Upper lobe of left lung (tissue), 6 donors: ENCODE data around the gene SCP2. TPM values are rescaled to one million over a fixed set of nuclear protein-coding genes. Genes with fewer than 3 reads are reported as not detected.

Source experiments
- ATAC-seq, 2 donors: fragments of 200-7000 bp; cut with Tn5 transposase; one replicate each; pipeline ENCODE4 v1.9.1; 2022; ENCODE audit warnings: mild to moderate bottlenecking in 2 of 2, moderate library complexity in 2 of 2; ENCODE audit not compliant: low FRiP score in 2 of 2
- DNase-seq, 2 donors: peaks; one replicate each; pipeline ENCODE4 v3.0.0-alpha.2; 2019 to 2020
- H3K27ac ChIP-seq, 4 donors: fragments of 200-600 bp; sonication (generic); one replicate each; pipeline ENCODE4 v1.5.1; 2016 to 2019
- H3K27me3 ChIP-seq, 4 donors: fragments of 200-600 bp; sonication (generic); one replicate each; pipeline ENCODE4 v1.5.1; 2017 to 2019
- H3K36me3 ChIP-seq, 4 donors: fragments of 200-600 bp; sonication (generic); one replicate each; pipeline ENCODE4 v1.5.1; 2016 to 2019
- H3K4me1 ChIP-seq, 4 donors: fragments of 200-600 bp; sonication (generic); one replicate each; pipeline ENCODE4 v1.5.1; 2018 to 2019
- H3K4me3 ChIP-seq, 4 donors: fragments of 200-600 bp; sonication (generic); one replicate each; pipeline ENCODE4 v1.5.1; 2017 to 2019; ENCODE audit warnings: mild to moderate bottlenecking in 2 of 4, moderate library complexity in 1 of 4
- H3K9me3 ChIP-seq, 4 donors: fragments of 200-600 bp; sonication (generic); one replicate each; pipeline ENCODE4 v1.5.1; 2018 to 2019
- EP300 ChIP-seq, 4 donors: sonication (generic); formaldehyde crosslinking; IDR thresholded peaks; one replicate each; pipeline ENCODE4 v1.5.1; 2017; ENCODE audit warnings: antibody characterized with exemption in 4 of 4, control low read depth in 2 of 4
- POLR2A ChIP-seq, 4 donors: fragments of 450-650 bp; IDR thresholded peaks; one replicate each; pipeline ENCODE4 v1.5.1; 2016 to 2017; ENCODE audit warnings: antibody characterized with exemption in 4 of 4, mild to moderate bottlenecking in 2 of 4
- POLR2AphosphoS5 ChIP-seq, 2 donors: sonication (generic); formaldehyde crosslinking; IDR thresholded peaks; one replicate each; pipeline ENCODE4 v1.5.1; 2017; ENCODE audit warnings: antibody characterized with exemption in 2 of 2
- WGBS, 2 donors: methylation state at CpG; one replicate each; pipeline ENCODE4 v1.1.5; 2017 to 2018; 5-methylcytosine and 5-hydroxymethylcytosine counted together
- total RNA-seq, 6 donors: library from RNA; depleted of rRNA in 4 of 6; stranded (reverse); fragments of >200 nt in 4 of 6; gene quantifications; one replicate each; pipeline versions ENCODE4 v1.1.0 to v1.2.1, GENCODE V29; 2016 to 2021
- TF ChIP-seq, protein P1 (sequence below), 6 experiments: fragments of 450-650 bp in 4 of 6; fragments of 200-600 bp in 2 of 6; sonication (generic) in 2 of 6; IDR thresholded peaks; one replicate each; pipeline ENCODE4 v1.5.1; 2016 to 2019; ENCODE audit warnings: antibody characterized with exemption in 6 of 6
- donor health status: DM: no; HTN: no; CAD: no; lungs with moderate emphysema.
- donor health status: DM: no; HTN: yes; CAD: no; lungs with severe emphysema.

Gene SCP2
- total RNA-seq, 6 donors from 2014 or later = 52.4 to 173 (median 131) TPM

DNA sequence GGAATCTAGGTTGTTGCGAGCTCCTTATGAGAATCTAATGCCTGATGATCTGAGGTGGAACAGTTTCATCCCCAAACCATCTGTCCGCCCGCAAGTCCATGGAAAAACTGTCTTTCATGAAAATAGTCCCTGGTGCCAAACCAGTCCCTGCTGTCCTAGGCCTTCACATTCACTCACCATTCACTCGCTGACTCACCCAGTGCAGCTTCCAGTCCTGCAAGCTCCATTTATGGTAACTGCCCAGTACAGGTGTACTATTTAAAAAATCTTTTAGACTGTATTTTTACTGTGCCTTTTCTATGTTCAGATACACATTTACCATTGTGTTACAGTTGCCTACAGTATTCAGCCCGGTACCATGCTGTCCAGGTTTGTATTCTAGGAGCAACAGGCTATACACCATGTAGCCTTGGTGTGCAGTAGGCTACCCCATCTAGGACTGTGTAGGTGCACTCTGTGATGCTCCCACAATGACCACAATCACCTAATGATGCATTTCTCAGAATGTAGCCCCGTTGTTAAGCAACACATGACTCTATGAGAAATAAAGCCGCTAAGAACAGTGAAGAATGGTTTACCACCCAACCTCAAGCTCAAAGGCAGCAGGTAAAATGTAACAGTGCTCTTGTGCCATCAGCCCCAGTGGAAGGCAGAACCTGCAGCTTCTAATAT, 7.9 kb upstream of the SCP2 start:
- TF ChIP-seq POLR2AphosphoS5 (IDR thresholded peaks at IDR 0.05) (no peak), POLR2A (IDR thresholded peaks at IDR 0.05) (no peak), EP300 (IDR thresholded peaks at IDR 0.05) (no peak)
- TF ChIP-seq, protein P1, sequence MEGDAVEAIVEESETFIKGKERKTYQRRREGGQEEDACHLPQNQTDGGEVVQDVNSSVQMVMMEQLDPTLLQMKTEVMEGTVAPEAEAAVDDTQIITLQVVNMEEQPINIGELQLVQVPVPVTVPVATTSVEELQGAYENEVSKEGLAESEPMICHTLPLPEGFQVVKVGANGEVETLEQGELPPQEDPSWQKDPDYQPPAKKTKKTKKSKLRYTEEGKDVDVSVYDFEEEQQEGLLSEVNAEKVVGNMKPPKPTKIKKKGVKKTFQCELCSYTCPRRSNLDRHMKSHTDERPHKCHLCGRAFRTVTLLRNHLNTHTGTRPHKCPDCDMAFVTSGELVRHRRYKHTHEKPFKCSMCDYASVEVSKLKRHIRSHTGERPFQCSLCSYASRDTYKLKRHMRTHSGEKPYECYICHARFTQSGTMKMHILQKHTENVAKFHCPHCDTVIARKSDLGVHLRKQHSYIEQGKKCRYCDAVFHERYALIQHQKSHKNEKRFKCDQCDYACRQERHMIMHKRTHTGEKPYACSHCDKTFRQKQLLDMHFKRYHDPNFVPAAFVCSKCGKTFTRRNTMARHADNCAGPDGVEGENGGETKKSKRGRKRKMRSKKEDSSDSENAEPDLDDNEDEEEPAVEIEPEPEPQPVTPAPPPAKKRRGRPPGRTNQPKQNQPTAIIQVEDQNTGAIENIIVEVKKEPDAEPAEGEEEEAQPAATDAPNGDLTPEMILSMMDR (IDR thresholded peaks at IDR 0.05) = no peak
- Histone ChIP-seq H3K36me3 (no peaks in the 10 kb centered on the region), H3K27ac (no peak overlapping the region), H3K27me3 (no peaks in the 10 kb centered on the region), H3K4me1 (peaks cover 2 to 20% (median 5%) of the 10 kb centered on the region in 4 donors), H3K9me3 (no peaks in the 10 kb centered on the region), H3K4me3 (no peak overlapping the region)
- no peak for DNase-seq
- ATAC-seq = no peak
- WGBS, 2 donors = 95 to 98% methylated on average over 6 to 7 of the region's 7 CpGs

DNA sequence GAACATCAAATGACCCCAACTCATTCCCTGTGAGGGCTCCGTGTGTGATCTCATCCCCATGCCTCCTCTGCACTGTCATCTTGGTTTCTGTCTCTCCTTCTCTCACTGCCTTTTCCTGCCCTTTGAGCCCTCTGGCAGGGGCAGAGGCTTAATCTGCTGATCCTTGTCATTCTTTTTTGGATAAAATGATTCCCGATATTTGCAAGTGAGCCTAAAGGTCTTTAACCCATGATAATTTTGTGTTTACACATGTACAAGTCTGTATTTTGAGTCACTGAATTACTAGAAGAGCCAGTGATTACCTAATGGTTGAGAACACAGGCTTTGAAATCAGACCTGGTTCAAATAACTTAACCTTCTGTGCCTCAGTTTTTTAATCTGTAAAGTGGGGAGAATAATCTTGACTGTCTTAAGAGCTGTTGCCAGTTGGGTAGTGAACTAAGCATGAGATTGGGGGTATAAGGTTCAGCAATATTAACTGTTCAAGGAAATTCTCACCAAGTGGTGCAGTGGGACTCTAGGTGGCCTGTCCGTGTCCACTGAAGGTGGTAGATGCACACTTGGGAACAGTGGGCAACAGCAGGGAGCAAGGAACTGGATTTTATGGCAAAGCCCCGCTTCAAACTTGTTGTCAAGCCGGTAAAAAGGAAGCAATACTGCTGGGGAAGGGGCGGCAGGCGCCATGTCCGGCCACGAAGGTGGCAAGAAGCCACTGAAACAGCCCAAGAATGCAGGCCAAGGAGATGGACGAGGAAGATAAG, 7.2 kb upstream of the SCP2 start:
- TF ChIP-seq POLR2AphosphoS5 (IDR thresholded peaks at IDR 0.05) = no peak
- TF ChIP-seq EP300 (IDR thresholded peaks at IDR 0.05) = no peak
- no peak for TF ChIP-seq POLR2A (IDR thresholded peaks at IDR 0.05)
- TF ChIP-seq, protein P1 (IDR thresholded peaks at IDR 0.05) = no peak

DNA sequence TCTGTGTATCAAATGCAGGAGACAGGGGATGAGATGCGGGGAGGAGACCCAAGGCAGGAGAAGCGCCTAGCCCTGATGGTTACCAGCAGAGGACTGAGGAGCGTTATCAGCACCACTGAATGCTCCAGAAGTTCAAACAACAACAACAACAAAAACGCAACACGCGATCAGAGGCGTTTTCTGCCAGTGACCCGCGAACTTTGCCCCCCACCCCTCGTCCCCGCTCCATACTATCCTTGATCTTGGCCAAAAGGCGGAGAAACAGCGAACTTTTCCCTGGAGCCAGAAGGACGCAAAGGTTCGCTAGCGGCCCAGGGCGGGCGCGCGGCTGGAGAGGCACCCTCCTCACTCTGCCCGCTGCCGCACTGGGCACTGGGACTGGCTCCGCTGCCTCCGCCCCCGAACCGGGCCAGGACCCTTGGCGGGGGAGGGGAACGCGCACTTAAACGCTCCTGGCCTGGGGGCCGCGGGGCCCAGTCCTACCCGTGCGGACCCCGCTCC, 6.2 kb upstream of the SCP2 start:
- Histone ChIP-seq H3K4me1 (peaks cover 2 to 23% (median 6%) of the 10 kb centered on the region in 4 donors), H3K9me3 (no peaks in the 10 kb centered on the region), H3K4me3 (peak overlapping the region; percentile 45 to 79 (median 74)), H3K27me3 (no peaks in the 10 kb centered on the region), H3K36me3 (no peaks in the 10 kb centered on the region), H3K27ac (peak overlapping the region; percentile 76 to 87 (median 84))
- TF ChIP-seq EP300 (IDR thresholded peaks at IDR 0.05) (no peak), POLR2AphosphoS5 (IDR thresholded peaks at IDR 0.05) (no peak), POLR2A (IDR thresholded peaks at IDR 0.05) (no peak)
- TF ChIP-seq, protein P1 (IDR thresholded peaks at IDR 0.05) = no peak
- DNase-seq (peak in 1 of 2 donors; percentile 88), ATAC-seq (peak; percentile 68 to 72)
- WGBS, 2 donors = 34 to 68% methylated on average over 13 of the region's 35 CpGs

More for the DNA sequence above, 7.2 kb upstream of the SCP2 start:
- H3K4me1 ChIP-seq = peaks cover 2 to 20% (median 5%) of the 10 kb centered on the region in 4 donors
- H3K27me3 ChIP-seq = no peaks in the 10 kb centered on the region
- no peaks in the 10 kb centered on the region for H3K9me3 ChIP-seq
- ATAC-seq (no peak), DNase-seq (peak in 1 of 2 donors; percentile 52)
- H3K36me3 ChIP-seq = no peaks in the 10 kb centered on the region
- 88 to 91% methylated on average over 10 of the region's 10 CpGs for WGBS, 2 donors
- H3K27ac ChIP-seq = peak overlapping the region in 1 of 4 donors; percentile 84
- peak overlapping the region in 2 of 4 donors; percentile 78 to 79 for H3K4me3 ChIP-seq

DNA sequence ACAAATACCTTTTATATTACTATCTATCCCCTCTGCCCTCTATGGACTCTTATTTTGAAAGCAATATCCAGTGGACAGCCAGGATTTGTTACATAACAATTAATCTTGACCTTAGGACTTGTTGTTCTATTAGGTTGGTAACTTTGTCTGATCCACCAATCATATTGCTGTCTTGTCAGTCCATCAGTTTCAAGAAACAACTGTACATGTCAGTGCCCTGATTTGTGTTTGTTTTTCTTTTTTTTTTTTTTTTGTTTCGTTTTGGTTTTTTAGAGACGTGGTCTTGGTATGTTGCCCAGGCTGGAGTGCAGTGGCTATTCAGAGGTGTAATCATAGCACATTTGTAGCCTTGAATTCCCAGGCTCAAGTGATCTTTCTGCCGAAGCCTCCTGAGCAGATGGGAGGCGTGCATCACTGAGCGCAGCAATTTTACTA, 1.5 kb upstream of the SCP2 start:
- Histone ChIP-seq H3K4me3 (peak overlapping the region in 2 of 4 donors; percentile 14 to 24), H3K4me1 (peaks cover 21 to 47% (median 26%) of the 10 kb centered on the region in 4 donors), H3K27me3 (no peaks in the 10 kb centered on the region), H3K27ac (no peak overlapping the region), H3K36me3 (no peaks in the 10 kb centered on the region), H3K9me3 (no peaks in the 10 kb centered on the region)
- DNase-seq (no peak), ATAC-seq (no peak)
- 47 to 49% methylated on average over 5 of the region's 5 CpGs for WGBS, 2 donors
- TF ChIP-seq POLR2A (IDR thresholded peaks at IDR 0.05) (no peak), EP300 (IDR thresholded peaks at IDR 0.05) (no peak), POLR2AphosphoS5 (IDR thresholded peaks at IDR 0.05) (no peak)
- TF ChIP-seq, protein P1 (IDR thresholded peaks at IDR 0.05) = no peak
